ENCODE data around the gene SNX1. TPM values are rescaled to one million over a fixed set of nuclear protein-coding genes. Genes with fewer than 3 reads are reported as not detected.
A peak's percentile ranks its signal among the peaks of the same experiment; 100 is the strongest.

SNX1 gene
- total and polyA plus RNA-seq, 2 of the 13 experiments (the other 11 are each of a cell fraction or from before 2014, with no cell fraction given): 29.3 to 60.1 TPM

DNA sequence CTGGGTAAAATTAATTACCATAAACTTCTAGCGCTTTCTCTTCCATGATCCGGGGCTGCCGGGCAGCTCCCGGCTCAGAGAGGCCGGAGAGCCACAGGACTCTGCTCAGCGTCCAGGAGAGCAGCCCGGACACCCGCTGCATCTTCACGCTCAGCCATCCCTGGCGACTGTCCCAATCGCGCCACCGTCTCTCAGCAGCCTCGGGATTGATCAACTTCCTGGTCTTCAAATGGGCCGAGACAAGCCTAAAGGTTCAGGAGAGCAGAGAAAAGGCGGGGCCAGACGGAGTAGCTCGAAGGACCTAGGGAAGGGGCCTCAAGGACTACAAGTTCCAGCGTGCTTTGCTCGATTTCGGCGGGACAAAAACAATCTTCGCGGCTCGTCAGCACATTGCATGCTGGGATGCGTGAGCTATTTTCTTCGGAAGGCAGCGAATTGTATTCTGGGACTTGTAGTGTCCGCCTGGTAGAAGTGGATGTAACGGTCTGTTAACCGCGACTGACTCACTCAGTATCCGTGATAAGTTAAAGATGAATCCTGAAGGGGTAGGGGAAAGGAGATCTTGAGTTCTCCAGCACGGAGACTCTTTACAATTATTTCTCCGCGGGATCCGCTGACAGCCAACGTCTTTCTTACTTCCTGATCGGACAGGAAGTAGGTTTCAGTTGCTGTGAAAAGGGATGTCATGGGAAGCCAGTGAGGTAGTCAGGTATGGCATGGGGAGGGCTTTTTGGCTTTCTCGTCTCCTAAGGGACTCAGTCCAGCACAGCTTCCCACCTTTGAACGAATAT, 2.0 kb upstream of the SNX1 start, which contains the start of gene CIAO2A (continued):
- TF ChIP-seq ZNF414 (CRISPR knock-in tag; IDR thresholded peaks at IDR 0.05) (no peak), SMAD1 (CRISPR knock-in tag; IDR thresholded peaks at IDR 0.05; ENCODE audit: borderline replicate concordance, low read depth) (0 out of 2 replicates have a peak, but pooled peaks have one; percentile 38), ELF1 (CRISPR knock-in tag; IDR thresholded peaks at IDR 0.05) (peak; percentile 90), ZNF143 (CRISPR knock-in tag; IDR thresholded peaks at IDR 0.05) (peak; percentile 98), ATF4 (CRISPR knock-in tag; IDR thresholded peaks at IDR 0.05) (peak in 1 of 2 experiments; percentile 67; a peak in 2 of 4 replicates), DR1 (CRISPR knock-in tag; IDR thresholded peaks at IDR 0.05) (peak; percentile 37; the same call in 1 of the 2 replicates), ZBTB8A (CRISPR knock-in tag; IDR thresholded peaks at IDR 0.05; ENCODE audit: borderline replicate concordance, low read depth) (no peak), NR2F2 (IDR thresholded peaks at IDR 0.05; ENCODE audit: borderline replicate concordance, low read depth) (no peak), EP300 (IDR thresholded peaks at IDR 0.05; ENCODE audit: low read depth in 2 of 2, low read length in 2 of 2) (peak in 1 of 2 experiments; percentile 31; a peak in 1 of 4 replicates), EP300 (CRISPR knock-in tag; IDR thresholded peaks at IDR 0.05; ENCODE audit: borderline replicate concordance) (no peak), ZFP1 (CRISPR knock-in tag; IDR thresholded peaks at IDR 0.05) (no peak), ZSCAN31 (CRISPR knock-in tag; IDR thresholded peaks at IDR 0.05; ENCODE audit: low read depth) (peak; percentile 66), SIN3B (IDR thresholded peaks at IDR 0.05; ENCODE audit: low read length) (no peak), ZC3H13 (CRISPR knock-in tag; IDR thresholded peaks at IDR 0.05) (no peak), ZNF746 (CRISPR knock-in tag; IDR thresholded peaks at IDR 0.05) (no peak), ZNF766 (CRISPR knock-in tag; IDR thresholded peaks at IDR 0.05; ENCODE audit: borderline replicate concordance) (peak; percentile 40; the same call in 1 of the 2 replicates), ZNF12 (CRISPR knock-in tag; IDR thresholded peaks at IDR 0.05) (no peak), KAT8 (CRISPR knock-in tag; IDR thresholded peaks at IDR 0.05) (peak; percentile 81), POLR2AphosphoS5 (IDR thresholded peaks at IDR 0.05; ENCODE audit: low read depth, low read length) (peak; percentile 62), KDM4B (CRISPR knock-in tag; IDR thresholded peaks at IDR 0.05) (no peak), TBL1XR1 (IDR thresholded peaks at IDR 0.05; ENCODE audit: borderline replicate concordance, low read length, partially characterized antibody) (peak; percentile 35), NAIF1 (CRISPR knock-in tag; IDR thresholded peaks at IDR 0.05; ENCODE audit: borderline replicate concordance) (no peak), DNMT1 (CRISPR knock-in tag; IDR thresholded peaks at IDR 0.05) (no peak), RNF2 (conservative IDR thresholded peaks at IDR 0.05; ENCODE audit: low read depth) (no peak)
- TF ChIP-seq, protein P1, sequence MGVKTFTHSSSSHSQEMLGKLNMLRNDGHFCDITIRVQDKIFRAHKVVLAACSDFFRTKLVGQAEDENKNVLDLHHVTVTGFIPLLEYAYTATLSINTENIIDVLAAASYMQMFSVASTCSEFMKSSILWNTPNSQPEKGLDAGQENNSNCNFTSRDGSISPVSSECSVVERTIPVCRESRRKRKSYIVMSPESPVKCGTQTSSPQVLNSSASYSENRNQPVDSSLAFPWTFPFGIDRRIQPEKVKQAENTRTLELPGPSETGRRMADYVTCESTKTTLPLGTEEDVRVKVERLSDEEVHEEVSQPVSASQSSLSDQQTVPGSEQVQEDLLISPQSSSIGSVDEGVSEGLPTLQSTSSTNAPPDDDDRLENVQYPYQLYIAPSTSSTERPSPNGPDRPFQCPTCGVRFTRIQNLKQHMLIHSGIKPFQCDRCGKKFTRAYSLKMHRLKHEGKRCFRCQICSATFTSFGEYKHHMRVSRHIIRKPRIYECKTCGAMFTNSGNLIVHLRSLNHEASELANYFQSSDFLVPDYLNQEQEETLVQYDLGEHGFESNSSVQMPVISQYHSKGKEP (CRISPR knock-in tag; IDR thresholded peaks at IDR 0.05): no peak
- TF ChIP-seq, protein P2, sequence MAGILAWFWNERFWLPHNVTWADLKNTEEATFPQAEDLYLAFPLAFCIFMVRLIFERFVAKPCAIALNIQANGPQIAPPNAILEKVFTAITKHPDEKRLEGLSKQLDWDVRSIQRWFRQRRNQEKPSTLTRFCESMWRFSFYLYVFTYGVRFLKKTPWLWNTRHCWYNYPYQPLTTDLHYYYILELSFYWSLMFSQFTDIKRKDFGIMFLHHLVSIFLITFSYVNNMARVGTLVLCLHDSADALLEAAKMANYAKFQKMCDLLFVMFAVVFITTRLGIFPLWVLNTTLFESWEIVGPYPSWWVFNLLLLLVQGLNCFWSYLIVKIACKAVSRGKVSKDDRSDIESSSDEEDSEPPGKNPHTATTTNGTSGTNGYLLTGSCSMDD (CRISPR knock-in tag; IDR thresholded peaks at IDR 0.05): no peak
- TF ChIP-seq, protein P3, sequence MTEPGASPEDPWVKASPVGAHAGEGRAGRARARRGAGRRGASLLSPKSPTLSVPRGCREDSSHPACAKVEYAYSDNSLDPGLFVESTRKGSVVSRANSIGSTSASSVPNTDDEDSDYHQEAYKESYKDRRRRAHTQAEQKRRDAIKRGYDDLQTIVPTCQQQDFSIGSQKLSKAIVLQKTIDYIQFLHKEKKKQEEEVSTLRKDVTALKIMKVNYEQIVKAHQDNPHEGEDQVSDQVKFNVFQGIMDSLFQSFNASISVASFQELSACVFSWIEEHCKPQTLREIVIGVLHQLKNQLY (CRISPR knock-in tag; IDR thresholded peaks at IDR 0.05): no peak

All from HepG2 (cell line).